ENCODE data around the gene MYO5B. TPM values are rescaled to one million over a fixed set of nuclear protein-coding genes. Genes with fewer than 3 reads are reported as not detected.

The MYO5B gene
- total and polyA plus RNA-seq, 10 of the 15 experiments (the other 5 are each of a cell fraction or from before 2014, with no cell fraction given): 2.5 to 4.5 (median 3.3) TPM

DNA sequence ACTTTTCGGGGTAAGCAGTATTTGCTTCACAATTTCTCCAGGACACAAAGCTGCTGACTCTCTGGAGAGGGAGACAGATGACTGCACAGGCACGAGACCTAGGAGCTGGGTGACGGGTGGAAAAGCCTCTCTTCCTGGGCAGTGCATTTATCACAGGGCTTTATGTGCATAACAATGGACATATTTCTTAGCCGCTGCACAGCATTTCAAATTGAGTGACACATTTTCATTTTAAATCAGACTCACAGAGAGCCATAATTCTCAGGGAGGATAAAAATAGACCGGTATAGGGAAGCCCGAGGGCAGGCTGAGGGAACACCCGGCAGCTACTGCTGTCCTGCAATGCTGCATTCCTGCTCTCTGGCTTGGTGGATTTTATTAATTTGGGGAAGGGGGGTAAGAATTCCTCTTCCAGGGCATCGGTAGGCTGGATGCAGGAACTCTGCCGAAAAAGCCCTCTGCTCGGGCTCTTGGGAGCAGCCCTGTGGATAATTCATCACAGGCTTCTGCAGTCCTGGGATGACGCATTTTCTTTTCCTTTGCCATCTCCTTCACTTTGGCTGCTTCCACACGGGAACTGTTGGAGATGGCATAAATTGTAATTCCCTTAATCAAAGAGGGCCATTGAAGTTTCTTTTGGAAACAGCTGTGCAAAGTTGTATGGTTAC lies 273.5 kb downstream of the MYO5B start:
- in situ Hi-C loops (cut with MboI) (no loop called here), intact Hi-C loops (cut with micrococcal nuclease; ENCODE audit: unreplicated experiment) (no loop called here)
- ATAC-seq (no peak), DNase-seq (ENCODE audit: low read depth, low spot score) (no peak), FAIRE-seq (no peak)
- BruUV-seq (replicated peaks): no TSS peak
- H3K27ac ChIP-seq (ENCODE audit: control insufficient read depth, insufficient read depth): no peak overlapping the region
- no peaks in the 10 kb centered on the region for H3K79me2 ChIP-seq (ENCODE audit: control insufficient read depth, insufficient read depth, low read length)
- no peak overlapping the region for H2AFZ ChIP-seq (ENCODE audit: control insufficient read depth, low read depth, low read length)
- no peaks in the 10 kb centered on the region for H3K4me1 ChIP-seq (ENCODE audit: control insufficient read depth, insufficient read depth, low read length)
- RAD21 ChIA-PET (ENCODE audit: unreplicated experiment): interaction anchor here (0.5 to 0.7 kb wide), 2 partner anchors 173 to 207 kb away, joined by 3 read pairs; no protein-coding TSS in a partner anchor
- no peaks in the 10 kb centered on the region for H3K36me3 ChIP-seq (ENCODE audit: control insufficient read depth in 2 of 2, insufficient read depth in 2 of 2, low read length in 1 of 2)
- no peaks in the 10 kb centered on the region for H4K20me1 ChIP-seq (ENCODE audit: control insufficient read depth, insufficient read depth)
- no peak overlapping the region for H3K9ac ChIP-seq (ENCODE audit: control insufficient read depth, insufficient read depth, low read length)
- no peak for TF ChIP-seq SPI1 (IDR thresholded peaks at IDR 0.05; ENCODE audit: borderline replicate concordance, insufficient read depth, low read depth, low read length)
- no peak for TF ChIP-seq RAD21 (IDR thresholded peaks at IDR 0.05; ENCODE audit: insufficient read depth, low read depth, low read length)
- TF ChIP-seq PML (IDR thresholded peaks at IDR 0.05; ENCODE audit: low read length): no peak
- CTCF ChIA-PET: interaction anchor here (1.0 kb wide), 1 partner anchor 63 kb away, joined by 4 read pairs; no protein-coding TSS in a partner anchor
- SMC1A ChIA-PET (ENCODE audit: uncharacterized antibody, unreplicated experiment): interaction anchor here (1.2 to 1.4 kb wide), 3 partner anchors 12 to 60 kb away, joined by 3 to 4 read pairs (median 3); no protein-coding TSS in a partner anchor
- POLR2A ChIA-PET: no interaction called here
- WGBS (ENCODE audit: insufficient coverage, insufficient replicate concordance, low lambda C conversion rate, missing lambda C conversion rate): 47% methylated on average over 12 of the region's 12 CpGs
- no peaks in the 10 kb centered on the region; the same call in 2 of the 3 replicates for H3K9me3 ChIP-seq (replicated peaks; ENCODE audit: control insufficient read depth, insufficient read depth, low read length)
- no peak overlapping the region for H3K4me3 ChIP-seq
- peaks cover 0 to 12% of the 10 kb centered on the region in 2 experiments; a peak in 2 of 4 replicates for H3K27me3 ChIP-seq (replicated peaks in 1 of 2; ENCODE audit: control insufficient read depth in 2 of 2, insufficient read depth in 2 of 2, low read length in 1 of 2)
- H3K4me2 ChIP-seq (ENCODE audit: control insufficient read depth, insufficient read depth): no peak overlapping the region

DNA sequence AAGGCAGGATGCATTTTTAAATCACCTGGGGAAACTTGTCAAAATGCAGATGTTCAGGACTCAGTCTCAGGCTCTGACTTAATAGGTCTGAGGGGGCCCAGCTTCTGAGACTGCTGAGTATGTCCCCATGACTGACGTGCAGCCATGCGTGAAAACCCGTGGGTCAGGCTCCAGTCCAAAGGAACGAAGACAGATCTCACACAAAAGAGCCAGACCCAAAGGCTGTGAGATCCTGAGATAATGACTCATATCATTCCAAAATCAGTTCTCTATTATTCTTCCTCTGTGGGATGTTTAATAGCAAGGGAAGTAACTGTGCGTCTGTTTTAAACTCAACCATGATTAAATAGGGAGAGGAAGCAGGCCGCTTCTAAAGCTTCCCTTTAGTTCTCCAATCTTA lies 274.2 kb downstream of the MYO5B start:
- no TSS peak for BruUV-seq (replicated peaks)
- intact Hi-C loops (cut with micrococcal nuclease; ENCODE audit: unreplicated experiment) (no loop called here), in situ Hi-C loops (cut with MboI) (no loop called here)
- Histone ChIP-seq H3K36me3 (ENCODE audit: control insufficient read depth in 2 of 2, insufficient read depth in 2 of 2, low read length in 1 of 2) (no peaks in the 10 kb centered on the region), H2AFZ (ENCODE audit: control insufficient read depth, low read depth, low read length) (no peak overlapping the region), H3K27me3 (replicated peaks in 1 of 2; ENCODE audit: control insufficient read depth in 2 of 2, insufficient read depth in 2 of 2, low read length in 1 of 2) (peaks cover 0 to 12% of the 10 kb centered on the region in 2 experiments; a peak in 2 of 4 replicates), H3K27ac (ENCODE audit: control insufficient read depth, insufficient read depth) (no peak overlapping the region), H4K20me1 (ENCODE audit: control insufficient read depth, insufficient read depth) (no peaks in the 10 kb centered on the region), H3K4me2 (ENCODE audit: control insufficient read depth, insufficient read depth) (no peak overlapping the region), H3K4me3 (no peak overlapping the region), H3K9ac (ENCODE audit: control insufficient read depth, insufficient read depth, low read length) (no peak overlapping the region), H3K4me1 (ENCODE audit: control insufficient read depth, insufficient read depth, low read length) (no peaks in the 10 kb centered on the region), H3K79me2 (ENCODE audit: control insufficient read depth, insufficient read depth, low read length) (no peaks in the 10 kb centered on the region), H3K9me3 (replicated peaks; ENCODE audit: control insufficient read depth, insufficient read depth, low read length) (no peaks in the 10 kb centered on the region; the same call in 2 of the 3 replicates)
- ChIA-PET RAD21 (ENCODE audit: unreplicated experiment) (no interaction called here), SMC1A (ENCODE audit: uncharacterized antibody, unreplicated experiment) (interaction anchor here (1.2 to 1.4 kb wide), 3 partner anchors 13 to 61 kb away, joined by 3 to 4 read pairs (median 3); no protein-coding TSS in a partner anchor), CTCF (interaction anchor here (1.0 kb wide), 1 partner anchor 62 kb away, joined by 4 read pairs; no protein-coding TSS in a partner anchor), POLR2A (no interaction called here)
- DNase-seq (ENCODE audit: low read depth, low spot score) (no peak), ATAC-seq (no peak), FAIRE-seq (no peak)
- WGBS (ENCODE audit: insufficient coverage, insufficient replicate concordance, low lambda C conversion rate, missing lambda C conversion rate): 8% methylated on average over 6 of the region's 6 CpGs
- TF ChIP-seq PAX5 (IDR thresholded peaks at IDR 0.05; ENCODE audit: borderline replicate concordance, low read depth, low read length): peak; percentile 82
- TF ChIP-seq, protein P1, sequence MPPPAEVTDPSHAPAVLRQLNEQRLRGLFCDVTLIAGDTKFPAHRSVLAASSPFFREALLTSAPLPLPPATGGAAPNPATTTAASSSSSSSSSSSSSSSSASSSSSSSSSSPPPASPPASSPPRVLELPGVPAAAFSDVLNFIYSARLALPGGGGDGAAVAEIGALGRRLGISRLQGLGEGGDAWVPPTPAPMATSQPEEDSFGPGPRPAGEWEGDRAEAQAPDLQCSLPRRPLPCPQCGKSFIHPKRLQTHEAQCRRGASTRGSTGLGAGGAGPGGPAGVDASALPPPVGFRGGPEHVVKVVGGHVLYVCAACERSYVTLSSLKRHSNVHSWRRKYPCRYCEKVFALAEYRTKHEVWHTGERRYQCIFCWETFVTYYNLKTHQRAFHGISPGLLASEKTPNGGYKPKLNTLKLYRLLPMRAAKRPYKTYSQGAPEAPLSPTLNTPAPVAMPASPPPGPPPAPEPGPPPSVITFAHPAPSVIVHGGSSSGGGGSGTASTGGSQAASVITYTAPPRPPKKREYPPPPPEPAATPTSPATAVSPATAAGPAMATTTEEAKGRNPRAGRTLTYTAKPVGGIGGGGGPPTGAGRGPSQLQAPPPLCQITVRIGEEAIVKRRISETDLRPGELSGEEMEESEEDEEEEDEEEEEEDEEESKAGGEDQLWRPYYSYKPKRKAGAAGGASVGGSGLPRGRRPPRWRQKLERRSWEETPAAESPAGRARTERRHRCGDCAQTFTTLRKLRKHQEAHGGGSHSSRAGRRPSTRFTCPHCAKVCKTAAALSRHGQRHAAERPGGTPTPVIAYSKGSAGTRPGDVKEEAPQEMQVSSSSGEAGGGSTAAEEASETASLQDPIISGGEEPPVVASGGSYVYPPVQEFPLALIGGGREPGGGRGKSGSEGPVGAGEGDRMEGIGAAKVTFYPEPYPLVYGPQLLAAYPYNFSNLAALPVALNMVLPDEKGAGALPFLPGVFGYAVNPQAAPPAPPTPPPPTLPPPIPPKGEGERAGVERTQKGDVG (CRISPR knock-in tag; IDR thresholded peaks at IDR 0.05): no peak
